Measurements from ENCODE around the gene BRINP3. TPM values are rescaled to one million over a fixed set of nuclear protein-coding genes. Genes with fewer than 3 reads are reported as not detected.

Gene BRINP3
- total RNA-seq, 2 donors from 2014 or later, result 3.0 to 17.0 TPM

DNA sequence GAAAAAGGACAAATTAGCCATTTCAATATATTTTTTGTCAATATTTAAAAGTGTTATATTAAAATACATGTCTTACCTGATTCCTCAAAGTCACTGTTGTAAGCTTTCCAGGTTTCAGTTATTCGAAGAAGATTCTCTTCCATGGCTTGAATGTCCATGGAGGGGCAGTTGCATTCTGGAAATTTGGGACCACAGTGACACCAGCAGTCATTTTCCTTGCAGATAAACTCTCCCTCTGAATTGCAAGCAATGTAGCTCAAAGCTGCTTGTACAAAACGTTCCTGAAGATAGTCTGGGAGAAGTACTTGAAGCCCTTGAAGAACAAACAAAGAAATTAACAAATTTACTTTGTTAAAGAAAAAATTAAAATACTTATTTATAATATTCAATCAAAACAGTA is 251.7 kb downstream of the BRINP3 start:
- 56% methylated on average over 2 of the region's 2 CpGs for WGBS
- TF ChIP-seq, protein P1, sequence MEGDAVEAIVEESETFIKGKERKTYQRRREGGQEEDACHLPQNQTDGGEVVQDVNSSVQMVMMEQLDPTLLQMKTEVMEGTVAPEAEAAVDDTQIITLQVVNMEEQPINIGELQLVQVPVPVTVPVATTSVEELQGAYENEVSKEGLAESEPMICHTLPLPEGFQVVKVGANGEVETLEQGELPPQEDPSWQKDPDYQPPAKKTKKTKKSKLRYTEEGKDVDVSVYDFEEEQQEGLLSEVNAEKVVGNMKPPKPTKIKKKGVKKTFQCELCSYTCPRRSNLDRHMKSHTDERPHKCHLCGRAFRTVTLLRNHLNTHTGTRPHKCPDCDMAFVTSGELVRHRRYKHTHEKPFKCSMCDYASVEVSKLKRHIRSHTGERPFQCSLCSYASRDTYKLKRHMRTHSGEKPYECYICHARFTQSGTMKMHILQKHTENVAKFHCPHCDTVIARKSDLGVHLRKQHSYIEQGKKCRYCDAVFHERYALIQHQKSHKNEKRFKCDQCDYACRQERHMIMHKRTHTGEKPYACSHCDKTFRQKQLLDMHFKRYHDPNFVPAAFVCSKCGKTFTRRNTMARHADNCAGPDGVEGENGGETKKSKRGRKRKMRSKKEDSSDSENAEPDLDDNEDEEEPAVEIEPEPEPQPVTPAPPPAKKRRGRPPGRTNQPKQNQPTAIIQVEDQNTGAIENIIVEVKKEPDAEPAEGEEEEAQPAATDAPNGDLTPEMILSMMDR (IDR thresholded peaks at IDR 0.05), result no peak
- TF ChIP-seq POLR2AphosphoS5 (IDR thresholded peaks at IDR 0.05) (no peak), POLR2A (IDR thresholded peaks at IDR 0.05) (no peak)
- no peak for DNase-seq (ENCODE audit: low spot score)
- Histone ChIP-seq H3K27me3 (replicated peaks; ENCODE audit: insufficient read depth) (no peaks in the 10 kb centered on the region), H3K36me3 (no peaks in the 10 kb centered on the region), H3K4me3 (no peak overlapping the region), H3K9me3 (no peaks in the 10 kb centered on the region), H3K4me1 (replicated peaks) (no peaks in the 10 kb centered on the region), H3K27ac (no peak overlapping the region)
- intact Hi-C loops (cut with DNase I), result no loop called here

- no peak for DNase-seq (ENCODE audit: low spot score)
- no peaks in the 10 kb centered on the region for H3K27me3 ChIP-seq (replicated peaks; ENCODE audit: insufficient read depth)
- WGBS, result 85% methylated on average over 3 of the region's 3 CpGs
- H3K4me3 ChIP-seq, result no peak overlapping the region
- H3K36me3 ChIP-seq, result no peaks in the 10 kb centered on the region
- no peaks in the 10 kb centered on the region for H3K4me1 ChIP-seq (replicated peaks)
- no peak overlapping the region for H3K27ac ChIP-seq
- H3K9me3 ChIP-seq, result no peaks in the 10 kb centered on the region
- intact Hi-C loops (cut with DNase I), result no loop called here
- TF ChIP-seq POLR2AphosphoS5 (IDR thresholded peaks at IDR 0.05), result no peak
- no peak for TF ChIP-seq POLR2A (IDR thresholded peaks at IDR 0.05)
- TF ChIP-seq, protein P1 (IDR thresholded peaks at IDR 0.05), result no peak
Measured at GRCh38 chr1:190212450-190212849, 265.2 kb downstream of the BRINP3 start.

DNA sequence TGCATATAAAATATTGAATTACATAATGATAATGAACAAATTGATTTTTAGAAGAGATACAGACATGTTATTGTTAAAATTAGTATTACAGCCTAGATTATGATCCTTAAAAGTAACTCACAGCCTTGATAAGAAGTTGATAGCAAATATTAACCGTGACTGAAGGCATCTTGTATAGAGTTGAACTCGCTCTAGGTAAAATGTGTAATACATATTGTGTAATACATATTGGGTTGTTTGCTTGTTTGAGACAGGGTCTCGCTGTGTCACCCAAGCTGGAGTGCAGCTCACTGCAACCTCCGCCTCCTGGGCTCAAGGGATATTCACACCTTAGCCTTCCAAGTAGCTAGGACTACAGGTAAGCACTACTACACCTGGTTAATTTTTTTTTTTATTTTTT is 269.9 kb downstream of the BRINP3 start:
- Histone ChIP-seq H3K36me3 (no peaks in the 10 kb centered on the region), H3K27ac (no peak overlapping the region), H3K4me1 (replicated peaks) (no peaks in the 10 kb centered on the region), H3K27me3 (replicated peaks; ENCODE audit: insufficient read depth) (no peaks in the 10 kb centered on the region), H3K9me3 (no peaks in the 10 kb centered on the region), H3K4me3 (no peak overlapping the region)
- no peak for TF ChIP-seq POLR2A (IDR thresholded peaks at IDR 0.05)
- TF ChIP-seq, protein P1 (IDR thresholded peaks at IDR 0.05), result no peak
- TF ChIP-seq POLR2AphosphoS5 (IDR thresholded peaks at IDR 0.05), result no peak
- intact Hi-C loops (cut with DNase I), result no loop called here
- DNase-seq (ENCODE audit: low spot score), result no peak
- 86% methylated on average over 4 of the region's 4 CpGs for WGBS

GRCh38 chr1:190205713-190206112 is 272.0 kb downstream of the BRINP3 start:
- no peak overlapping the region for H3K4me3 ChIP-seq
- no peak for DNase-seq (ENCODE audit: low spot score)

GRCh38 chr1:190196020-190196419 is 281.6 kb downstream of the BRINP3 start:
- Histone ChIP-seq H3K9me3 (no peaks in the 10 kb centered on the region), H3K4me3 (no peak overlapping the region), H3K27ac (no peak overlapping the region), H3K36me3 (no peaks in the 10 kb centered on the region), H3K4me1 (replicated peaks) (no peaks in the 10 kb centered on the region), H3K27me3 (replicated peaks; ENCODE audit: insufficient read depth) (no peaks in the 10 kb centered on the region)
- TF ChIP-seq, protein P1 (IDR thresholded peaks at IDR 0.05), result no peak
- TF ChIP-seq POLR2A (IDR thresholded peaks at IDR 0.05), result no peak
- no peak for DNase-seq (ENCODE audit: low spot score)
- intact Hi-C loops (cut with DNase I), result no loop called here

More at GRCh38 chr1:190205713-190206112, 272.0 kb downstream of the BRINP3 start:
- H3K27me3 ChIP-seq (replicated peaks; ENCODE audit: insufficient read depth), result no peaks in the 10 kb centered on the region
- WGBS, result 57% methylated on average over 2 of the region's 2 CpGs
- no peaks in the 10 kb centered on the region for H3K9me3 ChIP-seq
- H3K36me3 ChIP-seq, result no peaks in the 10 kb centered on the region
- intact Hi-C loops (cut with DNase I), result no loop called here
- H3K27ac ChIP-seq, result no peak overlapping the region
- TF ChIP-seq, protein P1 (IDR thresholded peaks at IDR 0.05), result no peak
- TF ChIP-seq POLR2A (IDR thresholded peaks at IDR 0.05), result no peak
- no peak for TF ChIP-seq POLR2AphosphoS5 (IDR thresholded peaks at IDR 0.05)
- no peaks in the 10 kb centered on the region for H3K4me1 ChIP-seq (replicated peaks)
